Dermis microvascular lymphatic vessel endothelial cell (primary cell): ENCODE results near the gene CCNL1. TPM values are rescaled to one million over a fixed set of nuclear protein-coding genes. Genes with fewer than 3 reads are reported as not detected.
"Not testable (repeated sequence)": the region's sequence is repeated elsewhere in the genome, so short reads cannot be mapped to it uniquely, and the experiment has no call there.

ENCODE experiments used
- DNase-seq, 2 donors: peaks; one replicate each; pipeline versions ENCODE4 v3.0.0 to v3.0.0-alpha.2; 2010; ENCODE audit warnings: low read depth in 2 of 2
- total RNA-seq: library from RNA; depleted of rRNA; stranded (reverse); fragments of >200 nt; gene quantifications from 2 replicates; pipeline ENCODE4 v1.2.1, GENCODE V29; 2014

CCNL1 gene
- total RNA-seq: 78.8 and 117 TPM in 2 replicates

GRCh38 chr3:157159762-157160657 lies at the start of gene CCNL1:
Gene CCNL1, minus strand, starts transcription at chr3:157160147. Its CDS starts 53 bp downstream, at chr3:157160094.
- DNase-seq: peak; percentile 94 to 98

GRCh38 chr3:157204880-157205279 lies 44.9 kb upstream of the CCNL1 start:
- DNase-seq: peak in 1 of 2 donors; percentile 9

GRCh38 chr3:157204431-157204830 lies 44.5 kb upstream of the CCNL1 start:
- DNase-seq: peak; percentile 38 to 62

- peak; percentile 61 to 72 for DNase-seq
Measured at GRCh38 chr3:157201648-157202278, 41.8 kb upstream of the CCNL1 start.

- no peak for DNase-seq
Measured at GRCh38 chr3:157199841-157200240, 39.9 kb upstream of the CCNL1 start.

GRCh38 chr3:157195965-157196364 lies 36.0 kb upstream of the CCNL1 start:
- DNase-seq: no peak

GRCh38 chr3:157191149-157191548 lies 31.2 kb upstream of the CCNL1 start:
- not testable (repeated sequence) for DNase-seq

- DNase-seq: no peak
Measured at GRCh38 chr3:157190380-157190872, 30.5 kb upstream of the CCNL1 start.

GRCh38 chr3:157188391-157188790 lies 28.4 kb upstream of the CCNL1 start:
- no peak for DNase-seq

GRCh38 chr3:157182879-157183278 lies 22.9 kb upstream of the CCNL1 start:
- DNase-seq: no peak

GRCh38 chr3:157180262-157180661 lies 20.3 kb upstream of the CCNL1 start:
- no peak for DNase-seq

GRCh38 chr3:157179365-157179803 lies 19.4 kb upstream of the CCNL1 start:
- DNase-seq: no peak

GRCh38 chr3:157178503-157179364 lies 18.8 kb upstream of the CCNL1 start:
- DNase-seq: not testable (repeated sequence)

- DNase-seq: not testable (repeated sequence)
Measured at GRCh38 chr3:157177801-157178453, 18.0 kb upstream of the CCNL1 start.

- no peak for DNase-seq
Measured at GRCh38 chr3:157176934-157177333, 17.0 kb upstream of the CCNL1 start.

GRCh38 chr3:157175691-157176507 lies 16.0 kb upstream of the CCNL1 start:
- peak in 1 of 2 donors; percentile 33 for DNase-seq

- DNase-seq: peak; percentile 99 to 100
Measured at GRCh38 chr3:157174649-157175498, 14.9 kb upstream of the CCNL1 start.

GRCh38 chr3:157174290-157174648 lies 14.3 kb upstream of the CCNL1 start:
- DNase-seq: peak in 1 of 2 donors; percentile 20

- DNase-seq: not testable (repeated sequence)
Measured at GRCh38 chr3:157173343-157173742, 13.4 kb upstream of the CCNL1 start.
